HEK293 (cell line): ENCODE measurements around the gene TRAF4.
A peak's percentile ranks its signal among the peaks of the same experiment; 100 is the strongest.

Experiments
- CTCF ChIP-seq: fragments of 450-650 bp; formaldehyde crosslinking; IDR thresholded peaks from 2 replicates; pipeline ENCODE4 v1.5.1; 2016; ENCODE audit warnings: missing biosample characterization, missing genetic modification characterization
- ZFP37 ChIP-seq: fragments of 450-650 bp; formaldehyde crosslinking; IDR thresholded peaks from 2 replicates; pipeline ENCODE4 v1.5.1; 2016; ENCODE audit warnings: missing biosample characterization, missing genetic modification characterization
- ZSCAN16 ChIP-seq: fragments of 450-650 bp; formaldehyde crosslinking; IDR thresholded peaks from 2 replicates; pipeline ENCODE4 v1.5.1; 2016; ENCODE audit warnings: missing biosample characterization, missing genetic modification characterization

- TF ChIP-seq ZFP37 (tag by site-specific recombination) (no peak), ZSCAN16 (tag by site-specific recombination) (no peak), CTCF (peak; percentile 28; the same call in 1 of the 2 replicates)
Measured at GRCh38 chr17:28720247-28720996, 23.4 kb upstream of the TRAF4 start.
